Kidney (tissue), 14 donors: ENCODE data around the gene CALHM6. TPM values are rescaled to one million over a fixed set of nuclear protein-coding genes. Genes with fewer than 3 reads are reported as not detected.

ENCODE experiments used
- DNase-seq, 5 donors: peaks; one replicate each; pipeline ENCODE4 v3.0.0-alpha.2; 2013 to 2020
- FAIRE-seq: peaks from 2 replicates; lab custom pipeline; 2012; peaks lifted over from hg19 to GRCh38; lab: Jason Lieb, UNC
- H3K27ac ChIP-seq, 2 donors: one replicate each; pipeline ENCODE4 v1.7.0; 2013; ENCODE audit warnings: low read depth in 2 of 2, low read length in 2 of 2, inconsistent platforms in 1 of 2
- H3K27me3 ChIP-seq: one replicate; pipeline ENCODE4 v1.7.1; 2013; ENCODE audit warnings: low read length, inconsistent platforms; ENCODE audit not compliant: control insufficient read depth, insufficient read depth
- H3K36me3 ChIP-seq, 3 donors: one replicate each; pipeline versions ENCODE4 v1.7.0 to v1.7.1; 2013; ENCODE audit warnings: low read length in 3 of 3, control low read depth in 1 of 3, inconsistent platforms in 1 of 3; ENCODE audit not compliant: insufficient read depth in 3 of 3, control insufficient read depth in 2 of 3
- H3K4me1 ChIP-seq, 3 donors: one replicate each; pipeline versions ENCODE4 v1.7.0 to v1.7.1; 2013; ENCODE audit warnings: low read length in 3 of 3, inconsistent platforms in 1 of 3, low read depth in 1 of 3; ENCODE audit not compliant: control insufficient read depth in 2 of 3, insufficient read depth in 2 of 3
- H3K4me3 ChIP-seq, 3 donors: one replicate each; pipeline versions ENCODE4 v1.7.0 to v1.8.1; 2013; ENCODE audit warnings: low read length in 3 of 3, control low read depth in 1 of 3, inconsistent platforms in 1 of 3
- H3K9ac ChIP-seq, 3 donors: one replicate each; pipeline versions ENCODE4 v1.7.0 to v1.7.1; 2013; ENCODE audit warnings: low read length in 3 of 3, control low read depth in 1 of 3, inconsistent platforms in 1 of 3
- H3K9me3 ChIP-seq, 3 donors: one replicate each; pipeline versions ENCODE4 v1.7.0 to v1.7.1; 2013; ENCODE audit warnings: low read length in 3 of 3, control low read depth in 1 of 3, inconsistent platforms in 1 of 3; ENCODE audit not compliant: control insufficient read depth in 2 of 3, insufficient read depth in 1 of 3
- intact Hi-C: fragments of 100-400 bp; cut with DNase I; formaldehyde crosslinking; loops from one replicate; pipeline ENCODE4 v1.11.1; 2022
- polyA plus RNA-seq: library from polyadenylated mRNA; stranded (reverse); fragments of 350-450 nt; fragmentation: Illumina TruSeq; extraction: RNeasy Lipid Tissue Mini Kit (QIAGEN cat#74804); gene quantifications from one replicate; pipeline ENCODE4 v1.2.3, GENCODE V29; 2014; ENCODE audit warnings: low read depth, low replicate concordance; ENCODE audit not compliant: insufficient read depth
- total RNA-seq: library from RNA; stranded (reverse); fragmentation: NEBNext Ultra II Directional; extraction: Animal tissue kit (Norgen Biotek cat#: 25700); gene quantifications from one replicate; pipeline ENCODE4 v1.2.1, GENCODE V29; 2021
- TF ChIP-seq, protein P1 (sequence below): IDR thresholded peaks from 3 replicates; pipeline ENCODE4 v1.5.1; 2012; ENCODE audit warnings: mild to moderate bottlenecking, moderate library complexity, borderline replicate concordance; ENCODE audit not compliant: insufficient read depth; ENCODE audit errors: extremely low read depth
- donor health status: control.
- donor health status: control.
- donor health status: control.
- donor health status: control.
- donor health status: control.
- donor health status: DM: yes; HTN: yes; CAD: no.
- donor health status: Normal renal cell carcinoma (clear cell type).

The CALHM6 gene
- total and polyA plus RNA-seq, 2 donors from 2014 or later: 2.4 to 8.2 TPM

DNA sequence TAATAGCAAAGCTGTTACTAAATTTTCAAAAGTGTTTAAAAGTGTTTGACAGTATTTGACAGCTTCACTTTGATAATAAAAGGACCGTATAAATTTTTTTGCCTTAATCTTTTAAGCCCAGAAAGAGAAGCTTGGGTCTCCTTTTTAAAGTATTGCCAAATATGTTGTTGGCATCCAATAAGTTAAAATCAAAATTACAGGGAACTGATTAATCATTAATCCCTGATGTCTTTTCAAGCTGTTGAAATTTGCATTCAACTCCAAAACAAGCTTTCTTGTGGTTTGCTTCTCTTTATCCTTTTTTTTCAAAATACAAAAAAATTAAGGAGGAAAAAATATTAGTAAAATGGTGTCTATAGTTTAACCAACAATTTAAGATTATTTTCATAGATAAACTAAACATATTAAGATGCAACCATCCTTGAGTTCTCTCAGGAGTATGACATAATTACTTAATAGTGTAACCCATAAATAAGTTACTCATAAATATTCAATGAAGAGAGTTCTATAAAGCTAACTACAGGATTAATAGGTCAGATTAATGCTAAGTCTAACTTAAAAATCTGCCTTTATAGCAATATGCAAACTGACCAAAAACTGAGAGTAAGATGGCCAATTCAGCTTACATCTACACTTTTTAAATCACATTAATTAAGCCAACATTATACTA is 27.0 kb upstream of the CALHM6 start:
- Histone ChIP-seq H3K36me3 (peaks cover 0 to 2% (median 0%) of the 10 kb centered on the region in 3 donors), H3K27me3 (no peaks in the 10 kb centered on the region), H3K27ac (no peak overlapping the region), H3K9me3 (no peaks in the 10 kb centered on the region), H3K4me1 (no peaks in the 10 kb centered on the region), H3K4me3 (no peak overlapping the region), H3K9ac (no peak overlapping the region)
- no peak for DNase-seq
- TF ChIP-seq, protein P1, sequence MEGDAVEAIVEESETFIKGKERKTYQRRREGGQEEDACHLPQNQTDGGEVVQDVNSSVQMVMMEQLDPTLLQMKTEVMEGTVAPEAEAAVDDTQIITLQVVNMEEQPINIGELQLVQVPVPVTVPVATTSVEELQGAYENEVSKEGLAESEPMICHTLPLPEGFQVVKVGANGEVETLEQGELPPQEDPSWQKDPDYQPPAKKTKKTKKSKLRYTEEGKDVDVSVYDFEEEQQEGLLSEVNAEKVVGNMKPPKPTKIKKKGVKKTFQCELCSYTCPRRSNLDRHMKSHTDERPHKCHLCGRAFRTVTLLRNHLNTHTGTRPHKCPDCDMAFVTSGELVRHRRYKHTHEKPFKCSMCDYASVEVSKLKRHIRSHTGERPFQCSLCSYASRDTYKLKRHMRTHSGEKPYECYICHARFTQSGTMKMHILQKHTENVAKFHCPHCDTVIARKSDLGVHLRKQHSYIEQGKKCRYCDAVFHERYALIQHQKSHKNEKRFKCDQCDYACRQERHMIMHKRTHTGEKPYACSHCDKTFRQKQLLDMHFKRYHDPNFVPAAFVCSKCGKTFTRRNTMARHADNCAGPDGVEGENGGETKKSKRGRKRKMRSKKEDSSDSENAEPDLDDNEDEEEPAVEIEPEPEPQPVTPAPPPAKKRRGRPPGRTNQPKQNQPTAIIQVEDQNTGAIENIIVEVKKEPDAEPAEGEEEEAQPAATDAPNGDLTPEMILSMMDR: no peak
- FAIRE-seq: no peak
- intact Hi-C loops: no loop called here

DNA sequence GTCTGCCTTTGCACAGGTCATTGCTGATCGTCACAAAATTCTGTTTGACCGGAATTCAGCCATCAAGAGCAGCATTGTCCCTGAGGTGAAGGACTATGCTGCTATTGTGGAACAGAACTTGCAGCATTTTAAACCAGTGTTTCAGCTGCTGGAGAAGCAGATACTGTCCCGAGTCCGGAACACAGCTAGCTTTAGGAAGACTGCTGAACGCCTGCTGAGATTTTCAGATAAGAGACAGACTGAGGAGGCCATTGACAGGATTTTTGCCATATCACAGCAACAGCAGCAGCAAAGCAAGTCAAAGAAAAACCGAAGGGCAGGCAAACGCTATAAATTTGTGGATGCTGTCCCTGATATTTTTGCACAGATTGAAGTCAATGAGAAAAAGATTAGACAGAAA is 24.6 kb upstream of the CALHM6 start:
- no peak for FAIRE-seq
- H3K9ac ChIP-seq: no peak overlapping the region
- no peak overlapping the region for H3K4me3 ChIP-seq
- intact Hi-C loops: no loop called here
- H3K36me3 ChIP-seq: peaks cover 0 to 2% (median 0%) of the 10 kb centered on the region in 3 donors
- TF ChIP-seq, protein P1: no peak
- H3K4me1 ChIP-seq: peaks cover 0 to 3% (median 0%) of the 10 kb centered on the region in 3 donors
- no peaks in the 10 kb centered on the region for H3K9me3 ChIP-seq
- no peak for DNase-seq
- no peak overlapping the region for H3K27ac ChIP-seq
- no peaks in the 10 kb centered on the region for H3K27me3 ChIP-seq

DNA sequence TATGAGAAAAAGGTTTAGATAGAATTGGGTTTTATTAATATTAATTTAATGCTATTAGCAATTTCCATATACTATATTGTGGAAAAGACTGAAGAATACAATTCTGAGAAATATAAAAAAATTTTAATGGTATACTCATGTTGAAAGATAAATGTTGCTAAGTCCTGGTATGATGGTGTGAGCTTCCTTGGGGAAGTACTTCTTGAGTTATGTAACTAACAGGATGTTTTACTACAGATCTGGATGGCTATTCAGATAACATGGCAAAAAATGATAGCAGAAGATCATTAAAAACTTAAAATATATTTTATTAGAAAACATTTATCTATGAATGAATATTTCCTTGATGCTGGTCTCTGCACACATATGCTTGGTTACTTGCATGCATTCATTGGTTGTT is 23.5 kb upstream of the CALHM6 start:
- no peak overlapping the region for H3K27ac ChIP-seq
- intact Hi-C loops: no loop called here
- no peak for DNase-seq
- no peak overlapping the region for H3K9ac ChIP-seq
- peaks cover 0 to 2% (median 0%) of the 10 kb centered on the region in 3 donors for H3K36me3 ChIP-seq
- no peaks in the 10 kb centered on the region for H3K9me3 ChIP-seq
- no peaks in the 10 kb centered on the region for H3K27me3 ChIP-seq
- TF ChIP-seq, protein P1: no peak
- H3K4me3 ChIP-seq: no peak overlapping the region
- FAIRE-seq: no peak
- H3K4me1 ChIP-seq: peaks cover 0 to 3% (median 0%) of the 10 kb centered on the region in 3 donors
